ENCODE data around the gene VAC14. TPM values are rescaled to one million over a fixed set of nuclear protein-coding genes. Genes with fewer than 3 reads are reported as not detected.

Gene VAC14
- total RNA-seq, 1 experiment from 2014 or later, result 49.9 TPM

DNA sequence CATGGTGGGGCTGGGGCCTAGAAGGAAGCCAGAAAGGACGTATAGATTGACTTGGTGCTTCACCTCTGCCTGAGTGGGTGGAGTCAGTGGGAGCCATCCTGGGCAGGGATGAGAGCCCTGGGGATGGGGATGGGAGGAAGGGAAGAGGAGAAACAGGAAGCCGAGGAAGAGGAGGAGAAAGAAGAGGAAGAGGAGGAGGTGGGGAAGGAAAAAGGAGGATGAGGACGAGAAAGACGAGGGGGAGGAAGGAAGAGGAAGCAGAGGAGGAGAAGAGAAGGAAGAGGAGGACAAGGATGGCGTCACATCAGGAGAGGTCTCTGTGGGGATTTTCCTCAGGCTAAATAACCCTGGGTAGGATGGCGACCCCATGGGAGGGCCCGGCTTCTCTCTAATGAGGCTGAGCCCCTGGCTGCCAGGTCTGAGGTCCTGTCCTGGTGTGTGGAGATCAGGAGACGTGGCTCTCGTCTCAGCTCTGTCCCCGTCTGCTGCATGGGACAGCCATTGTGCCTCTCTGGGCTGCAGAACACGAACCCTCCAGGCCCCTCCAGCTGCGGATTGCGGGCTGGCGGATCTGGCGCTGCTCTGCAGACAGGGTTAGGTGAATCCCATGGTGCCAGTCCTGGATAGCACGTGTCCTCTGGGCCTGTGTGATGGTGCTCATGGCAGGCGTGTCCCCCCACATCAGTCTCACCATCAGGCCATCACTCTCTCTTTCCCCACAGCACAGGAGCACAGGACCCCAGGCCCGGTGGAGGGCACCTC, 79.6 kb downstream of the VAC14 start:
- peak overlapping the region in 2 of 3 experiments; percentile 61 to 82; a peak in 2 of 7 replicates for H3K27ac Mint-ChIP-seq
- Histone ChIP-seq H3K23ac (ENCODE audit: insufficient read length, low read depth, low read length) (no peak overlapping the region), H3K18ac (ENCODE audit: insufficient read length, low read depth, low read length) (no peak overlapping the region), H2BK12ac (ENCODE audit: insufficient read length, low read depth, low read length) (no peak overlapping the region), H3K4me1 (ENCODE audit: insufficient read depth, low read length) (no peaks in the 10 kb centered on the region), H3K27ac (ENCODE audit: insufficient read length, low read depth, low read length) (no peak overlapping the region), H3K14ac (ENCODE audit: insufficient read depth, low read length) (no peak overlapping the region), H3K56ac (ENCODE audit: insufficient read length, low read depth, low read length) (no peak overlapping the region), H3K9ac (ENCODE audit: extremely low read depth, insufficient read length, low read length) (no peak overlapping the region), H3K4me2 (ENCODE audit: insufficient read depth, insufficient read length, low read length) (no peak overlapping the region), H2AK5ac (ENCODE audit: insufficient read length, low read length) (no peak overlapping the region), H4K91ac (ENCODE audit: insufficient read length, low read depth, low read length) (no peak overlapping the region), H2AFZ (ENCODE audit: low read length) (no peak overlapping the region), H3T11ph (ENCODE audit: low read length) (no peak overlapping the region), H2BK15ac (ENCODE audit: low read depth, low read length) (no peak overlapping the region), H3K27me3 (ENCODE audit: insufficient read depth, low read length) (no peaks in the 10 kb centered on the region), H3K79me1 (ENCODE audit: insufficient read depth, low read depth, low read length, poor library complexity, severe bottlenecking) (no peaks in the 10 kb centered on the region), H2BK120ac (ENCODE audit: low read depth, low read length, poor library complexity, severe bottlenecking) (no peak overlapping the region), H3K9me3 (ENCODE audit: control insufficient read depth, low read depth, low read length) (no peaks in the 10 kb centered on the region), H2BK20ac (ENCODE audit: low read depth, low read length, poor library complexity, severe bottlenecking) (no peak overlapping the region), H2BK5ac (ENCODE audit: insufficient read length, low read length) (no peak overlapping the region), H3K79me2 (ENCODE audit: insufficient read depth, low read length) (no peaks in the 10 kb centered on the region), H3K23me2 (ENCODE audit: insufficient read length, low read depth, low read length, poor library complexity, severe bottlenecking) (no peaks in the 10 kb centered on the region), H4K8ac (replicated peaks; ENCODE audit: insufficient read length, low read depth, low read length) (no peak overlapping the region), H4K20me1 (ENCODE audit: control insufficient read depth, insufficient read depth, insufficient read length) (no peaks in the 10 kb centered on the region), H4K5ac (ENCODE audit: insufficient read length, low read depth, low read length) (no peak overlapping the region), H3K4ac (ENCODE audit: low read depth, low read length) (no peak overlapping the region)
- H3K36me3 Mint-ChIP-seq (ENCODE audit: insufficient read depth in 1 of 3, low read depth in 3 of 3), result peaks cover 22 to 33% (median 30%) of the 10 kb centered on the region in 3 experiments; a peak in 6 of 7 replicates
- DNase-seq, result no peak
- H3K9me3 Mint-ChIP-seq, result no peaks in the 10 kb centered on the region
- 100% methylated on average over 1 of the region's 18 CpGs for WGBS (ENCODE audit: extremely low coverage, insufficient read length, low lambda C conversion rate)
- H3K4me3 Mint-ChIP-seq, result no peak overlapping the region
- H3K27me3 Mint-ChIP-seq (ENCODE audit: low read depth), result no peaks in the 10 kb centered on the region
- TF ChIP-seq, protein P1, sequence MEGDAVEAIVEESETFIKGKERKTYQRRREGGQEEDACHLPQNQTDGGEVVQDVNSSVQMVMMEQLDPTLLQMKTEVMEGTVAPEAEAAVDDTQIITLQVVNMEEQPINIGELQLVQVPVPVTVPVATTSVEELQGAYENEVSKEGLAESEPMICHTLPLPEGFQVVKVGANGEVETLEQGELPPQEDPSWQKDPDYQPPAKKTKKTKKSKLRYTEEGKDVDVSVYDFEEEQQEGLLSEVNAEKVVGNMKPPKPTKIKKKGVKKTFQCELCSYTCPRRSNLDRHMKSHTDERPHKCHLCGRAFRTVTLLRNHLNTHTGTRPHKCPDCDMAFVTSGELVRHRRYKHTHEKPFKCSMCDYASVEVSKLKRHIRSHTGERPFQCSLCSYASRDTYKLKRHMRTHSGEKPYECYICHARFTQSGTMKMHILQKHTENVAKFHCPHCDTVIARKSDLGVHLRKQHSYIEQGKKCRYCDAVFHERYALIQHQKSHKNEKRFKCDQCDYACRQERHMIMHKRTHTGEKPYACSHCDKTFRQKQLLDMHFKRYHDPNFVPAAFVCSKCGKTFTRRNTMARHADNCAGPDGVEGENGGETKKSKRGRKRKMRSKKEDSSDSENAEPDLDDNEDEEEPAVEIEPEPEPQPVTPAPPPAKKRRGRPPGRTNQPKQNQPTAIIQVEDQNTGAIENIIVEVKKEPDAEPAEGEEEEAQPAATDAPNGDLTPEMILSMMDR (conservative IDR thresholded peaks at IDR 0.05), result no peak
- peaks cover 4 to 17% of the 10 kb centered on the region in 2 experiments; a peak in 3 of 4 replicates for H3K4me1 Mint-ChIP-seq
